ENCODE measurements around the gene GYPC.

DNA sequence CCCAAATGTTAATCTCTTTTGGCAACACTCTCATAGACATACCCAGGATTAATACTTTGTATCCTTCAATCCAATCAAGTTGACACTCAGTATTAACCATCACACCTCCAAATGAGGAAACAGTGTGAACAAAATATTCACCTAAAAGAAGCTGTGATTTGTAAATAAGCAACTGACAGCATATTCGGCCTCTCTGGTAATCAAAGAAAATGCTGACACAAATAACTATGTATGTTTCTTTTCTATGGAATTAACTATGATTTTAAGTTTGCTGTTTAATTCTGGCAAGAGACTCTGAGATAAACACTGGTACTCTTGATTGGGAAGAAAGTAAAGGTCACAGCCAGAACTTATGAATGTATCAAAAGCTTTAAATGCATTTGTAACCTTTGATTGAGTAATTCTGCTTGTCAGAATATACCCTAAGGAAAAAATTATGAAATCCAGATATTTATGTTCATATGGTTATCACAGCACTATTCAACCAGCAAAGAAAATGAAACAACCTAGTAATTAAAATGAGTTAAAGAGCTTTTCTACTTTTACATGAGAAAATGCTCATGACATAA, 3.6 kb upstream of the GYPC start:
- TF ChIP-seq, protein P1, sequence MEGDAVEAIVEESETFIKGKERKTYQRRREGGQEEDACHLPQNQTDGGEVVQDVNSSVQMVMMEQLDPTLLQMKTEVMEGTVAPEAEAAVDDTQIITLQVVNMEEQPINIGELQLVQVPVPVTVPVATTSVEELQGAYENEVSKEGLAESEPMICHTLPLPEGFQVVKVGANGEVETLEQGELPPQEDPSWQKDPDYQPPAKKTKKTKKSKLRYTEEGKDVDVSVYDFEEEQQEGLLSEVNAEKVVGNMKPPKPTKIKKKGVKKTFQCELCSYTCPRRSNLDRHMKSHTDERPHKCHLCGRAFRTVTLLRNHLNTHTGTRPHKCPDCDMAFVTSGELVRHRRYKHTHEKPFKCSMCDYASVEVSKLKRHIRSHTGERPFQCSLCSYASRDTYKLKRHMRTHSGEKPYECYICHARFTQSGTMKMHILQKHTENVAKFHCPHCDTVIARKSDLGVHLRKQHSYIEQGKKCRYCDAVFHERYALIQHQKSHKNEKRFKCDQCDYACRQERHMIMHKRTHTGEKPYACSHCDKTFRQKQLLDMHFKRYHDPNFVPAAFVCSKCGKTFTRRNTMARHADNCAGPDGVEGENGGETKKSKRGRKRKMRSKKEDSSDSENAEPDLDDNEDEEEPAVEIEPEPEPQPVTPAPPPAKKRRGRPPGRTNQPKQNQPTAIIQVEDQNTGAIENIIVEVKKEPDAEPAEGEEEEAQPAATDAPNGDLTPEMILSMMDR (IDR thresholded peaks at IDR 0.05), result no peak
- no peak for TF ChIP-seq POLR2A (IDR thresholded peaks at IDR 0.05)
- no peak for TF ChIP-seq EP300 (IDR thresholded peaks at IDR 0.05)
